ENCODE data around the gene KRT76. TPM values are rescaled to one million over a fixed set of nuclear protein-coding genes. Genes with fewer than 3 reads are reported as not detected.
A peak's percentile ranks its signal among the peaks of the same experiment; 100 is the strongest.
"Not testable (repeated sequence)": the region's sequence is repeated elsewhere in the genome, so short reads cannot be mapped to it uniquely, and the experiment has no call there.

KRT76 gene
- total RNA-seq, 1 donor from 2014 or later, result not detected

- DNase-seq, result no peak
Observed at GRCh38 chr12:52796839-52797528, 19.8 kb upstream of the KRT76 start.

GRCh38 chr12:52796429-52796794 is 19.3 kb upstream of the KRT76 start:
- no peak for DNase-seq

- no peak for DNase-seq
Observed at GRCh38 chr12:52795694-52796428, 18.7 kb upstream of the KRT76 start, which contains the start of gene KRT3. KRT3 (minus strand) TSS chr12:52796117; CDS start chr12:52796042, 75 bp downstream.

- DNase-seq, result not testable (repeated sequence)
Observed at GRCh38 chr12:52795332-52795674, 18.2 kb upstream of the KRT76 start.

GRCh38 chr12:52794479-52795331 is 17.6 kb upstream of the KRT76 start:
- no peak for DNase-seq

GRCh38 chr12:52792185-52793029 is 15.3 kb upstream of the KRT76 start:
- DNase-seq, result no peak

- DNase-seq, result no peak
Observed at GRCh38 chr12:52791271-52792184, 14.4 kb upstream of the KRT76 start.

GRCh38 chr12:52790427-52791270 is 13.5 kb upstream of the KRT76 start:
- no peak for DNase-seq

GRCh38 chr12:52789637-52790426 is 12.7 kb upstream of the KRT76 start:
- DNase-seq, result no peak

GRCh38 chr12:52788876-52789636 is 11.9 kb upstream of the KRT76 start:
- no peak for DNase-seq

- no peak for DNase-seq
Observed at GRCh38 chr12:52788192-52788875, 11.2 kb upstream of the KRT76 start.

- DNase-seq, result peak; percentile 5
Observed at GRCh38 chr12:52787324-52788191, 10.4 kb upstream of the KRT76 start.

GRCh38 chr12:52784909-52785308 is 7.8 kb upstream of the KRT76 start:
- no peak for DNase-seq

- DNase-seq, result no peak
Observed at GRCh38 chr12:52783563-52784316, 6.6 kb upstream of the KRT76 start.

- no peak for DNase-seq
Observed at GRCh38 chr12:52782502-52782901, 5.4 kb upstream of the KRT76 start.

Data from skin of body (tissue), 2 donors.